Activated naive CD4-positive, alpha-beta T cell treated with anti-CD3 and anti-CD28 coated beads, Interleukin-2, amount 10 ng/mL, durations not matched to agents 7 days and 5 days (primary cell): ENCODE data around the gene ELF1.
"Not testable (repeated sequence)": the region's sequence is repeated elsewhere in the genome, so short reads cannot be mapped to it uniquely, and the experiment has no call there.

Experiments
- CTCF ChIA-PET: fragments of 350-600 bp; sonication (Branson Sonifier 250); formaldehyde crosslinking; loops from one replicate; lab custom pipeline; 2021; ENCODE audit warnings: antibody characterized with exemption; lab: Charles Lee
- DNase-seq: peaks from one replicate; pipeline ENCODE4 v3.0.0-alpha.2; 2020
- H3K27ac Mint-ChIP-seq: one replicate; pipeline ENCODE4 v1.8.0; 2021; ENCODE audit warnings: mild to moderate bottlenecking, moderate library complexity, mixed read lengths
- H3K27me3 Mint-ChIP-seq: one replicate; pipeline ENCODE4 v1.8.0; 2021; ENCODE audit warnings: mild to moderate bottlenecking, mixed read lengths
- H3K36me3 Mint-ChIP-seq: one replicate; pipeline ENCODE4 v1.8.0; 2021; ENCODE audit warnings: mixed read lengths
- H3K4me1 Mint-ChIP-seq: one replicate; pipeline ENCODE4 v1.8.0; 2021; ENCODE audit warnings: mixed read lengths
- H3K4me3 Mint-ChIP-seq: one replicate; pipeline ENCODE4 v1.8.0; 2021; ENCODE audit warnings: mild to moderate bottlenecking, moderate library complexity, mixed read lengths
- H3K9me3 Mint-ChIP-seq: one replicate; pipeline ENCODE4 v1.8.0; 2021; ENCODE audit warnings: mixed read lengths

The ELF1 gene

DNA sequence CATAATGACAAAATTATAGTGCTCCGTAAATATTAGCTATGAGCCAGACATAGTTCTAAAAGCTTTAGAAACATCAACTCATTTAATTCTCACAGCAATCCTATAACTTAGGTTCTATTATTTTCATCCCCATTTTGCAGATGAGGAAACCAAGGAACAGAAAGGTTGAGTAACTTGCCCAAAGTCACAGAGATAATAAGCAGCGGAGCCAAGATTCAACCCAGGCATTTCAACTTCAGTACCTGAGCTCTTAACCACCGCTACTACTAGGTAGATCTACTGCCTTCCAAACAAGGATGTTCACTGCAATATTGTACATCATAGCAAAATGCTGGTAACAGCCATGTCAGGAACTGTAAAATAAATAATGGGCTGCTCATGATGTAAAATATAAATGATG is 39.9 kb downstream of the ELF1 start:
- CTCF ChIA-PET: interaction anchor here (0.7 to 1.8 kb wide), 6 partner anchors 14 to 82 kb away, joined by 3 to 10 read pairs (median 4); partner anchors contain the start of genes ELF1 and WBP4
- Mint-ChIP-seq H3K9me3 (no peaks in the 10 kb centered on the region), H3K4me1 (peaks cover 71% of the 10 kb centered on the region), H3K27ac (peak overlapping the region; percentile 99), H3K4me3 (peak overlapping the region; percentile 90), H3K36me3 (peaks cover 54% of the 10 kb centered on the region), H3K27me3 (no peaks in the 10 kb centered on the region)
- peak; percentile 26 for DNase-seq

DNA sequence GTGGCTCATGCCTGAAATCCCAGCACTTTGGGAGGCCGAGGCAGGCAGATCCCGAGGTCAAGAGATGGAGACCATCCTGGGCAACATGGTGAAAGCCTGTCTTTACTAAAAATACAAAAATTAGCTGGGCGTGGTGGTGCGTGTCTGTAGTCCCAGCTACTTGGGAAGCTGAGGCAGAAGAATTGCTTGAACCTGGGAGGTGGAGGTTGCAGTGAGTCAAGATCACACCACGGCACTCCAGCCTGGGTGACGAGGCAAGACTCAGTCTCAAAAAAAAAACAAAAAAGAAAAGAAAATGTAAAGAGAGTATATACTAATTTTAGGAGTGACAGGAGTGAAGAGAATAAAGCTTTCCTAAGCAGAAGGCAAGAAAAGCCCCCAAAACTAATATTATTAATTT is 41.0 kb downstream of the ELF1 start:
- CTCF ChIA-PET: interaction anchor here (1.2 to 1.8 kb wide), 2 partner anchors 41 to 77 kb away, joined by 4 to 10 read pairs; partner anchors contain the start of gene ELF1
- not testable (repeated sequence) for H3K27me3 Mint-ChIP-seq, H3K9me3 Mint-ChIP-seq, DNase-seq
- Mint-ChIP-seq H3K27ac (peak overlapping the region; percentile 87), H3K36me3 (peaks cover 54% of the 10 kb centered on the region), H3K4me1 (peaks cover 71% of the 10 kb centered on the region), H3K4me3 (peak overlapping the region; percentile 78)

DNA sequence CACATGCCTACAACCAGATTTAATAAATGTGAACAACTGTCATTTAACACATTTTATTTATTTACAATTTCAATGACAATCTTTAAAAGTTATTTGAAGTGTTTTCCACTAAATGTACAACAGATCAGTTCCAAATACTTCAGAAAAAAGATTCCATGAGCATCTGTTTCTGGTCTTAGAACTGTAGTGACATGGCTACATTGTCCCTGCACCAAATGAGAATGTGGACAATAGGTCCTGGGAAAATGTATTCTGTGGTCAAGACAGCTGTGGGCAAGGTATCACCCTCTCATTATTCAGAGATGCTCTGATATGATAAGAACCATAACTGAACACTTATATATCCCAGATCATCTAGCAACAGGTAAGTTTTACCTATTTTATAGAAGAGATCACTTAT is 43.7 kb downstream of the ELF1 start:
- no peak overlapping the region for H3K4me3 Mint-ChIP-seq
- no peak for DNase-seq
- peak overlapping the region; percentile 17 for H3K27ac Mint-ChIP-seq
- H3K27me3 Mint-ChIP-seq: no peaks in the 10 kb centered on the region
- no peaks in the 10 kb centered on the region for H3K9me3 Mint-ChIP-seq
- H3K4me1 Mint-ChIP-seq: peaks cover 84% of the 10 kb centered on the region
- H3K36me3 Mint-ChIP-seq: peaks cover 49% of the 10 kb centered on the region
- CTCF ChIA-PET: interaction anchor here (0.8 to 2.3 kb wide), 11 partner anchors 13 to 92 kb away, joined by 3 to 26 read pairs (median 11); partner anchors contain the start of gene ELF1

DNA sequence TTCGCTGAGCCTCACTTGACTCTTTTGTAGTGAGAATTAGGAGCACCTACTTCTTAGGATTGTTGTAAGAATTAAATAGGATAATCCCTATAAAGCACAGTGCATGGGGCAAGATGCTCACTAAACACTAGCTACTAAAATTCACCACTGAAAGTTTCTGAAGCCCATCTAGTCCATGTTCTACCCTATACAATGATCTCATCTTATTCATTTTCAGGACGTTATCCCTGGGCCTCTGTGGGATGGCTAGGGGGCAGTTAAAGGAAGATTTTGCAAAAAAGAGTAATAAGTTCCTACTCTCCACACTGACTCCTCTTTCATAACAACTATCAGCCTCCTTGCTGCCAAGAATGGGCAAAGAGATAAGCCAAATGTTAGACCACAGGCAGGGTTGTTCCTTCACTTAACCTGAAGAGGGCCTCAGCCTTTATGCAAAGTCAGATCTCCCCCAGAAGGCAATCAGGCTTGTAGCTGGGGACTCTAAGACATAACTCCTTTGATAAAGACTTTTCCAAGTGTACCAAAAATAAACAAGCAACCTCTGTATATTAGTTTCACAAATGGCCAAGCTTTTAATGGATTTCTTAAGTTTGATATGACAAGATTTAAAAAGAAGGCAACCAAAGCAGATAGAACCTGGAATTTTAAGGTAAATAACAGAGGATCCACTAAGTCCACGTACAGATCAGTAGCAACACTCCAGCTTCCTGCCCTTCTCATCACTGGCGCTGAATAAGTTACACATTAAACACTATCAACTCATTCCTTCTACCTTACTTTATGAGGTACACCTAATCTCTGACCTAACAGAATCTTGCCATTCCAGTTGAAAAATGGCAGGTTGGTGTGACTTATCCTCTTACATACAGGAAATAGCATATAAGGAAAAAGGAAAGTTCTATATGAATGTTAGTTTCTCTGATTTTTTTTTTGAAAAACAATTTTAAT is 44.4 kb downstream of the ELF1 start:
- Mint-ChIP-seq H3K4me1 (peaks cover 88% of the 10 kb centered on the region), H3K4me3 (peak overlapping the region; percentile 21), H3K27me3 (no peaks in the 10 kb centered on the region), H3K36me3 (peaks cover 42% of the 10 kb centered on the region), H3K9me3 (no peaks in the 10 kb centered on the region), H3K27ac (peak overlapping the region; percentile 67)
- CTCF ChIA-PET: interaction anchor here (0.5 to 2.3 kb wide), 24 partner anchors 9 to 243 kb away, joined by 3 to 26 read pairs (median 5); partner anchors contain the start of gene ELF1
- peak; percentile 55 for DNase-seq

GRCh38 chr13:40973409-40973808 is 45.7 kb downstream of the ELF1 start:
- Mint-ChIP-seq H3K9me3 (no peaks in the 10 kb centered on the region), H3K36me3 (peaks cover 37% of the 10 kb centered on the region), H3K4me1 (peaks cover 93% of the 10 kb centered on the region), H3K27ac (no peak overlapping the region), H3K27me3 (no peaks in the 10 kb centered on the region), H3K4me3 (no peak overlapping the region)
- DNase-seq: no peak
- CTCF ChIA-PET: interaction anchor here (0.8 to 2.2 kb wide), 9 partner anchors 12 to 101 kb away, joined by 3 to 26 read pairs (median 13); no protein-coding TSS in a partner anchor

DNA sequence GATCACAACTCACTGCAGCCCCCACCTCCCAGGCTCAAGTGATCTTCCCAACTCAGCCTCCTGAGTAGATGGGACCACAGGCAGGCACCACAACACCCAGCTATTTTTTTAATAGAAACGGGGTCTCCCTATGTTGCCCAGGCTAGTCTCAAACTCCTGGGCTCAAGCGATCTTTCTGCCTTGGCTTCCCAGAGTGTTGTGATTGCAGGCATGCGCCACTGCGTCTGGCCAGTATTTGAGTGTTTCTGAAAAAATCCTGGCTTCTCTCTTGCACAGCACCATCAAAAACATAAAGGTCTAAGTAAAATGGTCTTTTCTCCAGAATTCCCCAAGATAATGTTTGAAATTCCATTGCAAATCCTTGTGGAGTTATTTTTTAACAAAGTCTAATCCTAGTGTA is 47.8 kb downstream of the ELF1 start:
- CTCF ChIA-PET: interaction anchor here (0.7 kb wide), 1 partner anchor 48 kb away, joined by 3 read pairs; the partner anchor contains the start of gene ELF1

GRCh38 chr13:40970803-40971202 is 48.3 kb downstream of the ELF1 start:
- CTCF ChIA-PET: no interaction called here
- DNase-seq: no peak

More for the DNA sequence above, 47.8 kb downstream of the ELF1 start:
- Mint-ChIP-seq H3K27ac (no peak overlapping the region), H3K27me3 (no peaks in the 10 kb centered on the region), H3K9me3 (no peaks in the 10 kb centered on the region), H3K4me1 (peaks cover 88% of the 10 kb centered on the region), H3K36me3 (peaks cover 35% of the 10 kb centered on the region), H3K4me3 (no peak overlapping the region)
- no peak for DNase-seq

DNA sequence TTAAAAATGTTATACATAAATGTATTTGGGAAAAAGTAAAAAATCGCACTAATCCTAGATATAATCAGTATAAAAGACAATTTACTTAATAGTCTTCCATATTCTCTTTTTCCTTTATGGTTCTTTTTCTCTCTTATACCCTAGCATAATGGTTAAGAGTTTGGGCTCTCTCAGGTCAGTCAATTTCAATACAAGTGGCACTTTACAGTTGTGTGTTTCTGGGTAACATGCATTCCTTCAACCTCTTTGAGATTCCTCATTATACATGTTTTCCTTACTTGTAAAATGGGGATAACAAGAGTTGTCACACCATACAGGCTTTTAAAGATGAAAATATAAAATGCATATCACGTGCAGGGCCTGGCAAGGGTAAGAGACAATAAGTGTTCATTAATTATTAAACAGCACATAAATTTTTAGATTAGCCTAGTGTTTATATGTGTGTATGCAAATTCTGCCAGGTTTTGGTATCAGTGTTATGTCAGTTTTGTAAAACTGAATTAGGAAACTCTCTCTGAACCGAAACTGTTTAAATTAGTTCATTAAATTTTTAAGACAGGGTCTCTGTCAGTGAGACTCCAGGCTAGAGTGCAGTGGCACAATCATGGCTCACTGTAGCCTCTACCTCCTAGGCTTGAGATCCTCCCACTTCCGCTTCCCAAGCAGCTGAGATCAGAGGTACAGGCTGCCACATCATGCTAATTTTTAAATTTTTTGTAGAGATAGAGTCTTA is 49.8 kb downstream of the ELF1 start:
- no peaks in the 10 kb centered on the region for H3K9me3 Mint-ChIP-seq
- no peak overlapping the region for H3K27ac Mint-ChIP-seq
- DNase-seq: peak; percentile 52
- CTCF ChIA-PET: interaction anchor here (1.0 kb wide), 1 partner anchor 60 kb away, joined by 3 read pairs; no protein-coding TSS in a partner anchor
- no peaks in the 10 kb centered on the region for H3K27me3 Mint-ChIP-seq
- H3K36me3 Mint-ChIP-seq: peaks cover 30% of the 10 kb centered on the region
- peaks cover 81% of the 10 kb centered on the region for H3K4me1 Mint-ChIP-seq
- no peak overlapping the region for H3K4me3 Mint-ChIP-seq

More at GRCh38 chr13:40970803-40971202, 48.3 kb downstream of the ELF1 start:
- Mint-ChIP-seq H3K4me1 (peaks cover 83% of the 10 kb centered on the region), H3K27ac (no peak overlapping the region), H3K36me3 (peaks cover 31% of the 10 kb centered on the region), H3K9me3 (no peaks in the 10 kb centered on the region), H3K4me3 (no peak overlapping the region), H3K27me3 (no peaks in the 10 kb centered on the region)

DNA sequence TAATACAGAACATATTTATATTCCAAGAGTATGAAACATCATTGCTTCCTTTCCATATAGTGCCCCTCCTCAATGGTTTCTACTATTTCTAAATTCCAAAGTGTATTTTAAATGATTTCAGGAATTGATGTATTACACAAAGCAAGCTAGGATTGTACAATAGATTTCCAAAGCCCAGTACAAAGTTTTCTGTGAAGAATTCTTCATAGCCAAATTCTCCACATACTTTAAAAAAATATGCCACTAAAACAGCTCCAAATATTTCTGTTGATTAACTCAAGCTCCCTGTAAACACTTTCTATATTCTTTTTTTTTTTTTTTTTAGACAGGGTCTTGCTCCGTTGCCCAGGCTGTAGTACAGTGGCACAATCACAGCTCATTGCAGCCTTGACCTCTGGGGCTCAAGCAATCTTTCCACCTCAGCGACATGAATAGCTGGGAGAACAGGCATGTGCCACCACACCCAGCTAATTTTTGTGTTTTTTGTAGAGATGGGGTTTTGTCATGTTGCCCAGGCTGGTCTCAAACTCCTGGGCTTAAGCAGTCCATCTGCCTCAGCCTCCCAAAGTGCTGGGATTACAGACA is 50.6 kb downstream of the ELF1 start:
- no peak for DNase-seq
- Mint-ChIP-seq H3K27ac (no peak overlapping the region), H3K27me3 (no peaks in the 10 kb centered on the region), H3K36me3 (peaks cover 32% of the 10 kb centered on the region), H3K4me1 (peaks cover 80% of the 10 kb centered on the region), H3K9me3 (no peaks in the 10 kb centered on the region), H3K4me3 (no peak overlapping the region)
- CTCF ChIA-PET: interaction anchor here (0.7 kb wide), 1 partner anchor 47 kb away, joined by 3 read pairs; no protein-coding TSS in a partner anchor

DNA sequence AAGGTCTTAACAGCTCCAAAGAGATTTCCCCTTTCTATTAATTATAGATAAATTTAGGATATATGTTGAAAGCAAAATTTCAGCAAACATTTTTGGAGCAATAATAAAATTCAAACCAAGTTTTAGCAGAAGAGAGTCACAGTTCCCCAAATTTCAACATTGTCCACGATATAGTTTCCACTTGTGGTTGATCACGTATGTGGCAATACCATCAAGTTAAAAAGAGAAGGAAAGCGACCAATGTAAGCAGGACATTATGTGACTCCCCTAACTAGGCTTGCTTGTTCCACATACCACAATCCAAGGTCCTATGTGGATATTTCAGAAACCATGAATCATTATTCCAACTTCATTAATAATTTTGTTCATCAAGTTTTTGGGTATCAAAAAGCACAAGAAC is 52.8 kb downstream of the ELF1 start:
- Mint-ChIP-seq H3K36me3 (peaks cover 37% of the 10 kb centered on the region), H3K27ac (no peak overlapping the region), H3K4me1 (peaks cover 78% of the 10 kb centered on the region), H3K4me3 (no peak overlapping the region), H3K9me3 (no peaks in the 10 kb centered on the region), H3K27me3 (no peaks in the 10 kb centered on the region)
- no peak for DNase-seq
- CTCF ChIA-PET: interaction anchor here (0.9 to 1.3 kb wide), 3 partner anchors 8 to 64 kb away, joined by 3 to 5 read pairs (median 3); no protein-coding TSS in a partner anchor

DNA sequence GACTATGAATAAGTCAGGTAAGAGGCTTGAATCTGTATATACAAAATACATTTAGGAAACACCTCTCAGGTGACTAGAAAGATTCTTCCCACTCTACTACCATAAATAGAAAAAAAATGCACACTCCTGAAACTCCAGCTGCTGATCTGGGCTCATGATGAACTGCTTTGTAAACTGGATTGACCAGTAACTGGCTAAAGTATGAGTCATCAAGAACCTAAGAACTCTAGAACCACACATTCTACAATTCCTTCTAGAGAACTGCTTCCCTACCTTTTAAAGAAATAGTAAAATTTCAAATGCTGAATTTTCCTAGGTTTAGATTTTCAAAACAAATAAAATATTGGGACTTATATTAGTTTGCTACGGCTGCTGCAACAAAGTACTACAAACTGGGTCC is 55.2 kb downstream of the ELF1 start:
- peaks cover 41% of the 10 kb centered on the region for H3K36me3 Mint-ChIP-seq
- H3K9me3 Mint-ChIP-seq: no peaks in the 10 kb centered on the region
- CTCF ChIA-PET: no interaction called here
- no peak overlapping the region for H3K27ac Mint-ChIP-seq
- H3K4me3 Mint-ChIP-seq: no peak overlapping the region
- DNase-seq: no peak
- H3K27me3 Mint-ChIP-seq: no peaks in the 10 kb centered on the region
- peaks cover 67% of the 10 kb centered on the region for H3K4me1 Mint-ChIP-seq

DNA sequence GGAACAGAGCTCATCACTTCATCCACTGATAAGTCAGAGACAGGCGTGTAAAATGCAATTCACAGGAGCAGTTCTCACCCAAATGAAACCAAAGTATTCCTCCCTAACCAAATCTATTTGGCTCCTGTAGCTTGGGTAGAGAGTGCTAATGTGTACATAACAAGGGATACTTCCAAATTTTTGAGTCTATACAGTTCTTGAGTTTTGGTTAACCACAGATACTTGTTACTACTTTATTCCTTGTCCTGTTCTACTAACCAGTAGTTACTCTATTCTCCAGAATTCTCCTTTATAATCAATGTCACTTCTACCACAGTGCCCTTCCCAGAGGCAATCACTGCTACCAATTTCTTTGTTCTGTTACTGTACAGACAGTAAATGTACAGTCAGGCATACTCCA is 57.3 kb downstream of the ELF1 start:
- H3K27ac Mint-ChIP-seq: peak overlapping the region; percentile 3
- H3K4me3 Mint-ChIP-seq: no peak overlapping the region
- no peaks in the 10 kb centered on the region for H3K9me3 Mint-ChIP-seq
- H3K4me1 Mint-ChIP-seq: peaks cover 61% of the 10 kb centered on the region
- no peaks in the 10 kb centered on the region for H3K27me3 Mint-ChIP-seq
- peaks cover 44% of the 10 kb centered on the region for H3K36me3 Mint-ChIP-seq
- CTCF ChIA-PET: interaction anchor here (0.7 to 1.0 kb wide), 2 partner anchors 40 to 58 kb away, joined by 4 read pairs; no protein-coding TSS in a partner anchor
- no peak for DNase-seq

DNA sequence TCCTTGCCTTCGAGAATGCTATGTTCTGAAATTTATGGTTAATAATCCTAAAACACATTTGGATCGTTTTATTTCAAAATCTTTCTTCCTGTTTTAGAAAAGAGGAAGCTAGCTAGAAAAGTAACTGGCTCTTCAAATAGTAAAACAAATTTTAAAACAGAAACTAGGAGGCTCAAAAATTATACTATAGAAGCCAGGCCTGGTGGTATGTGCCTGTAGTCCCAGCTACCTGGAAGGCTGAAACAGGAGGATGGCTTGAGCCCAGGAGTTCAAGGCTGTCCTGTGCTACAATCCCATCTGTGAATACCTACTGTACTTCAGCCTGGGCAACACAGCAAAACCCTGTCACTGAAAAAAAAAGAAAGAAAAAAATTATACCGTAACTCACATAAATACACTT is 57.9 kb downstream of the ELF1 start:
- H3K4me3 Mint-ChIP-seq: no peak overlapping the region
- H3K4me1 Mint-ChIP-seq: peaks cover 59% of the 10 kb centered on the region
- DNase-seq: no peak
- no peaks in the 10 kb centered on the region for H3K9me3 Mint-ChIP-seq
- no peaks in the 10 kb centered on the region for H3K27me3 Mint-ChIP-seq
- H3K36me3 Mint-ChIP-seq: peaks cover 50% of the 10 kb centered on the region
- H3K27ac Mint-ChIP-seq: peak overlapping the region; percentile 3
- CTCF ChIA-PET: interaction anchor here (1.0 kb wide), 1 partner anchor 40 kb away, joined by 4 read pairs; no protein-coding TSS in a partner anchor
